NCI-H510A treated with DMSO at 0.1 percent for 48 hours (cell line): Measurements from ENCODE around the gene CEL.

Source experiments
- DNase-seq: peaks from one replicate; lab custom pipeline; 2025; lab: John Stamatoyannopoulos, UW

CEL gene

GRCh38 chr9:133046900-133047295 is 14.9 kb upstream of the CEL start:
- DNase-seq: no peak

DNA sequence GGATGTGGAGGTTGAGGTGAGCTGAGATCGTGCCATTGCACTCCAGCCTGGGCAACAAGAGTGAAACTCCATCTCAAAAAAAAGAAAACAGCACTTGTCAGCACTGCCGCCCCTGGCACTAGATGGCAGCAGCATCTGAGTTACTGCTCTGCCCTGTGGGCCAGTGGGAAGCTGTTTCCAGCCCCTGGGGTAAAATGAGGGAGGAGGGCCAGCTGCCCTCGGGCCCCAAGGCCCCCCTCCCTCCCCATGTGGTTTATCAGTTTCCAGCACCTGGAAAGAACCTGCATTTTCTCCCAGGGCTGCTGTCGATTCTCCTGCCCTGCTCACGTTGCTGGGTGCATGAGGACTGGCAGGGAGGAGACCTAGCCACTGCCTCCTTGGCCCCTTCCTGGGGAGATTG is 13.2 kb upstream of the CEL start:
- peak; percentile 42 for DNase-seq

GRCh38 chr9:133049043-133049442 is 12.7 kb upstream of the CEL start:
- no peak for DNase-seq

DNA sequence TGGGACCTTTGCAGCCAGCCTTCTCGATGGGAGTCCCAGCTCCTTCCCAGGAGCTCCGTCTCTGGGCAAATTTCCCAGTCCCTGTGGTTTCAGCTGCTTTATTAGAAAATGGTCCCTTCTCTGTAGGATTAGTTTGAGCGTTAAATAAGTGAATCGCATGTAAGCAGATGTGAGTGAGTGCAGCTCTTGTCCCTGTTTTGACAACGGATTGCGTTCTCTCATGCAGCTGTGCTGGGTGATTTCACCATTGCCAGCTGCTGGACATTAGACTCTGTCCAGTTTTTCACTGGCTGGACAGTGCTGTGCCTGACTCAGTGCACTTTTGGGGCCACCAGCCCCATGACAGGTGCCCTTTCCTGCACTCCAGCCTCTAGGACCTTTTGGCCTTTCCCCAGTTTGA is 11.6 kb upstream of the CEL start:
- no peak for DNase-seq

- DNase-seq: peak; percentile 88
Measured at GRCh38 chr9:133050781-133051180, 11.0 kb upstream of the CEL start.

- DNase-seq: no peak
Measured at GRCh38 chr9:133051281-133051900, 10.4 kb upstream of the CEL start.

- no peak for DNase-seq
Measured at GRCh38 chr9:133051966-133052539, 9.7 kb upstream of the CEL start.

DNA sequence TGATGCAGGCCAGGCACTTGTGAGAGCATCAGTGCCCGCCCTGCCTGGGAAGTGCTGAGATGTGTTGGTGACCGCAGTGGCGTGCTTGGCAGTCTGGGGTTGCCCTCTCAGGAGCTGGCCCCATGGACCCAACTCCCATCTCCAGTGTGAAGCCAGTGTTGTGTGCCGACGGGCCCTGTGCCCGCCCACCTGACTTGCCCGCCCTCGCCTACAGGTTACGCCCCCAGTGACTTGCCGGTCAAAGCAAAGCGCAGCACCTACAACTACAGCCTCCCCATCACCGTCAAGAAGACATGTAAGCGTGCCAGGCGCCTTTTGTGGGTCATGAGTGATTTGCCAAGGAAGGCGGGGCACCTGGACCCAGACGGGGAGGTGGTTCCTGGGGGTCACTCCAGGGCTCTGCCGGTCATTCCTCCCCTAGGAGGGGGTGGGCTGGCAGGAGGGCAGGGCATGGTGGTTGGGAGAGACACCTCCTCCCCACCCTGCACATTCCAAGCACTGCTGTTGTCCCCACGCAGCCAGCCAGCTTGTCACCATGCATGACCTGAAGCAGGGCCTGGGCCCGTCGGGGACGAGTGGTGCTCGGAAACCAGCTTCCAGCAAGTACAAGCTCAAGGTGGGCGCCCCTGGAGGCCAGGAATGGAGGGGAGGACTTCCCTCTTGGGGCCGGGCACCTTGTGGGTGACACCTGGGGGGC is 7.4 kb upstream of the CEL start:
- no peak for DNase-seq

GRCh38 chr9:133054966-133055365 is 6.8 kb upstream of the CEL start:
- DNase-seq: no peak

- no peak for DNase-seq
Measured at GRCh38 chr9:133055788-133056420, 5.9 kb upstream of the CEL start.

- no peak for DNase-seq
Measured at GRCh38 chr9:133056533-133056932, 5.2 kb upstream of the CEL start.

DNA sequence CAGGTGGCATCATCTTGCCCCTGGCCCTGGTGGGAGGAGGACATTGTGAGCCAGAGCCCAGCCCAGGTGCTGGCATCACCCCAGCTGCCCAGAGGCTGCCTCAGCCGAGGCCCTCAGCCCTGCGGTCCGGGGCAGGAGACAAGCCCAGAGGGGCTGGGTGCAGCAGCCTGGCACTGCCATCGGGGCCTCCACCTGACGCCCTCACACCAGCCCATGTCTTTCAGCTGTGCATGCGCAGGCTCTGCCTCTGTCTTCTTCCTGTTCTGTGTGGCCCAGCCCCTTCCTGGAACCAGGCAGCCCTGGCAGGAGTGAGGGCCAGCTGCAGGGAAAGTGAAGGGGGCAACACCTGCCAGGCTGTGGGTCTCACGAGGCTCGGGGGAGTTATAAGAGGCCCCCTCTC is 4.8 kb upstream of the CEL start:
- DNase-seq: no peak

GRCh38 chr9:133057553-133057952 is 4.2 kb upstream of the CEL start:
- DNase-seq: no peak

- DNase-seq: no peak
Measured at GRCh38 chr9:133058071-133058470, 3.7 kb upstream of the CEL start.

DNA sequence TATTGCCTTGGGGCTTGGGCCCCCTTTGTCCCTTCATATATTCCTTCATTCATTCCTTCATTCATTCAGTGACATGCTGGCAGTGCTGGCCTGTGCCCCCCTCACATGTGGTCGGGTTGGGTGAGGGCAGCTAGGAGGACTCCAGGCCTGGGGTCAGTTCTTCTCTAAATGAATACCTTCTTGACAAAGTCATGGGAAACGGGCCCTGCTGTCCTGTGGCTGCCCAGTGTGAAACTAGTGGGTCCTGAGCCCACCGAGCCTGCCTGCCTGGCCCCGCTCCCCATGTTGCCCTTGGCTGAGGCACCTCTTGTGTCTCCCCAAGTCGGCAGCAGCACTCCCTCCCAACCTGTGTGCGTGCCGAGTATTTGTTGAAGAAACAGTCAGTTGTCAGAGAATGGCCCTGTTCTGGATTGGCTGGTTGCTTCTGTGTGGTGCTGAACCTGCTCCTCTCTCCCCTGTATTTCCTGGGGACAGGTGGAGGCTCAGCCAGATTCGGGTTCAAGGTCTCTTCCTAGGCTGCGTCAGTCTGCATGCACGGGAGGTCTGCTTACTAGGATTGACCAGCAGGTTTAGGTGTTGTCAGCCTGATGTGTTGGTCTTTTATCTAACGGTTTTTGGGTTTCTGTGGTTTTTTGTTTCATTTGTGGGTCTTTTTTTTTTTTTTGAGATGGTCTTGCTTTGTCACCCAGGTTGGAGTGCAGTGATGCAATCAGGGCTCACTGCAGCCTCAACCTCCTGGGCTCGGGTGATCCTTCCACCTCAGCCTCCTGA is 3.0 kb upstream of the CEL start:
- no peak for DNase-seq

- DNase-seq: peak; percentile 47
Measured at GRCh38 chr9:133059623-133060022, 2.2 kb upstream of the CEL start.

DNA sequence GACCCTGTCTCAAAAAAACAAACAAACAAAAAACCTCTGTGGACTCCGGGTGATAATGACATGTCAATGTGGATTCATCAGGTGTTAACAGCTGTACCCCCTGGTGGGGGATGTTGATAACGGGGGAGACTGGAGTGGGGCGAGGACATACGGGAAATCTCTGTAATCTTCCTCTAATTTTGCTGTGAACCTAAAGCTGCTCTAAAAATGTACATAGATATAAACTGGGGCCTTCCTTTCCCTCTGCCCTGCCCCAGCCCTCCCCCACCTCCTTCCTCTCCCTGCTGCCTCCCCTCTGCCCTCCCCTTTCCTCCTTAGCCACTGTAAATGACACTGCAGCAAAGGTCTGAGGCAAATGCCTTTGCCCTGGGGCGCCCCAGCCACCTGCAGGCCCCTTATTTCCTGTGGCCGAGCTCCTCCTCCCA is 1.4 kb upstream of the CEL start:
- no peak for DNase-seq

- peak; percentile 86 for DNase-seq
Measured at GRCh38 chr9:133061019-133061763, 590 bp upstream of the CEL start.

DNA sequence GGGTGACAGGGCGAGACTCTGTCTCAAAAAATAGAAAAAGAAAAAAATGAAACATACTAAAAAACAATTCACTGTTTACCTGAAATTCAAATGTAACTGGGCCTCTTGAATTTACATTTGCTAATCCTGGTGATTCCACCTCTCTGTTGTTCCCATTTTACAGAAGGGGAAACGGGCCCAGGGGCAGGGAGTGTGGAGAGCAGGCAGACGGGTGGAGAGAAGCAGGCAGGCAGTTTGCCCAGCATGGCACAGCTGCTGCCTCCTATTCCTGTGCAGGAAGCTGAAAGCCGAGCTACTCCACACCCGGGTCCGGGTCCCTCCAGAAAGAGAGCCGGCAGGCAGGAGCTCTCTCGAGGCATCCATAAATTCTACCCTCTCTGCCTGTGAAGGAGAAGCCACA is 788 bp downstream of the CEL start:
- DNase-seq: peak; percentile 20

DNA sequence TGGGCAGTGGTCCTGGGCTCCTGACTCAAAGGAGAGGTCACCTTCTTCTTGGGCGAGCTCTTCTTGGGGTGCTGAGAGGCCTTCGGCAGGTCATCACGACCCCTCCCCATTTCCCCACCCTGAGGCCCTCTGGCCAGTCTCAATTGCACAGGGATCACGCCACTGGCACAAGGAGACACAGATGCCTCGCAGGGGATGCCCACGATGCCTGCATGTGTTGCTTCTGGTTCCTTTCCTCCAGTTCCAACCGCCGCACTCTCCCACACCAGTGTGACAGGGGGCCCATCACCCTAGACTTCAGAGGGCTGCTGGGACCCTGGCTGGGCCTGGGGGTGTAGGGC is 1.3 kb downstream of the CEL start:
- DNase-seq: no peak

DNA sequence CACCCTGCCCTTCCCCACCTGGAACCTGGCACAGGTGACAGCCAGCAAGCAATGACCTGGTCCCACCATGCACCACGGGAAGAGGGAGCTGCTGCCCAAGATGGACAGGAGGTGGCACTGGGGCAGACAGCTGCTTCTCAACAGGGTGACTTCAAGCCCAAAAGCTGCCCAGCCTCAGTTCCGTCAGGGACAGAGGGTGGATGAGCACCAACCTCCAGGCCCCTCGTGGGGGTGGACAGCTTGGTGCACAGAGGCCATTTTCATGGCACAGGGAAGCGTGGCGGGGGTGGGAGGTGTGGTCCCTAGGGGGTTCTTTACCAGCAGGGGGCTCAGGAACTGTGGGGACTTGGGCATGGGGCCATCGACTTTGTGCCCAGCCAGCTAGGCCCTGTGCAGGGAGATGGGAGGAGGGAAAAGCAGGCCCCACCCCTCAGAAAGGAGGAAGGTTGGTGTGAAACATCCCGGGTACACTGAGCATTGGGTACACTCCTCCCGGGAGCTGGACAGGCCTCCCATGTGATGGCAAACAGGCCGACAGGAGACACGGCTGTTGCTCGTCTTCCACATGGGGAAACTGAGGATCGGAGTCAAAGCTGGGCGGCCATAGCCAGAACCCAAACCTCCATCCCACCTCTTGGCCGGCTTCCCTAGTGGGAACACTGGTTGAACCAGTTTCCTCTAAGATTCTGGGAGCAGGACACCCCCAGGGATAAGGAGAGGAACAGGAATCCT is 1.9 kb downstream of the CEL start:
- no peak for DNase-seq
